NCI-H2227 (cell line): ENCODE data around the gene KSR1.

ENCODE experiments used
- DNase-seq: peaks from one replicate; lab custom pipeline; 2025; ENCODE audit not compliant: unreplicated experiment; lab: John Stamatoyannopoulos, UW

The KSR1 gene

DNA sequence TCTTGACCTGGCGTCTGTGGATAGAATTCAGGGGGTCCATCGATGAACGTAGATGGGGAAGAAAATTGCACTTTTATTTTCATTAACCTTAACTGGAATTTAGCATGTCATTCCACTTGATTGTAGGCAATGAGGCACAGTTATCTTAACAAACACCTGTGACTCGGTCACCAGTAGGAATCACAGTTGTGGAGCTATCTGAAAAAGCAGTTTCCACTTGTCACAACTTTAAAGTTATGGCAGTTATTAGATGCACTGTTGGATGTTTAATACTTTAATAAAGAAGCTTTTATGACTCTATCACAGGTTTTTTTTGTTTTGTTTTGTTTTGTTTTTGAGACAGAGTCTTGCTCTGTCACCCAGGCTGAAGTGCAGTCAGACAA is 91.0 kb downstream of the KSR1 start:
- no peak for DNase-seq

DNA sequence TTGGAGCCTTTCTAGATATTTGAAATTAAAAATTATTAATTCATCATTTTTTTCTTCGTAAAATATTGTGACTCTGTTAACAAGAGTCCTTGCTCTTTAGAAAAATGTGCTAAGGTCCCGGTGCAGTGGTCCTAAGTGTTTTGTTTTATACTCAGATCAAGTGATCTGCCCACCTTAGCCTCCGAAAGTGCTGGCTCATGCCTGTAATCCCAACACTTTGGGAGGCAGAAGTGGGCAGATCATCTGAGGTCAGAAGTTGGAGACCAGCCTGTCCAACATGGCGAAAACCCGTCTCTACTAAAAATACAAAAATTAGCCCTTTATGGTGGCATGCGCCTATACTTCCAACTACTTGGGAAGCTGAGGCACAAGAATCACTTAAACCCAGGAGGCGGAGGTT is 92.1 kb downstream of the KSR1 start:
- DNase-seq, result no peak

DNA sequence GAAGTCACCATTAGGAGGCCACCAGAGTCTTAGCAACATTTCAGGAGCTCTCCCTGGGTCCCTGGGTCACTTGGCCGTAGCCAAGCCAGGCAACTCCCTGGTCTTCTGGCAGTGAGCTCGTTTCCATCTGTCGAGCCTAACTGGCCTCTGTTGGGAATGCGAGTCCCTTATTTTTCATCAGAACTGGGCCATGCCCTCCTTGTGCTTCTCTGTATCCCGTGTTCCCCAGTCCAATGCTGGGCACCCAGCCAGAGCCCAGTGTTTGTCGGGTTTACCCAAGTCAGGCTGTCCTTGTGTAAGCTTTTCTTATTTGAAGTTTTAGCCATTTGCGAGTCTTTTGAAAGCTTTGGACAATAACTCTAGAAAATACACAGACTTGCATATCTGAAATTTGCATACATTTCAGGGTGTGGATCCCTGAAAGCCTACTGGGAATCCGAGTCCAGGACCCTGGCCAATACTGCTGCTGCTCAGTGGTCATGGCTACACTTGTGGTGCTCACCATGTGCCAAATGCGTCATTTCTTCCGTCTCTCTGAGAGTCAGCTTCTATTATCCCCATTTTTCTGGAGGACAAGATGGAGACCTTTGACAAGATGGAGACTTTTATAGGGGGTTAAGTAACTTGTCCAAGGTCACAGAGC is 93.1 kb downstream of the KSR1 start:
- DNase-seq, result no peak

DNA sequence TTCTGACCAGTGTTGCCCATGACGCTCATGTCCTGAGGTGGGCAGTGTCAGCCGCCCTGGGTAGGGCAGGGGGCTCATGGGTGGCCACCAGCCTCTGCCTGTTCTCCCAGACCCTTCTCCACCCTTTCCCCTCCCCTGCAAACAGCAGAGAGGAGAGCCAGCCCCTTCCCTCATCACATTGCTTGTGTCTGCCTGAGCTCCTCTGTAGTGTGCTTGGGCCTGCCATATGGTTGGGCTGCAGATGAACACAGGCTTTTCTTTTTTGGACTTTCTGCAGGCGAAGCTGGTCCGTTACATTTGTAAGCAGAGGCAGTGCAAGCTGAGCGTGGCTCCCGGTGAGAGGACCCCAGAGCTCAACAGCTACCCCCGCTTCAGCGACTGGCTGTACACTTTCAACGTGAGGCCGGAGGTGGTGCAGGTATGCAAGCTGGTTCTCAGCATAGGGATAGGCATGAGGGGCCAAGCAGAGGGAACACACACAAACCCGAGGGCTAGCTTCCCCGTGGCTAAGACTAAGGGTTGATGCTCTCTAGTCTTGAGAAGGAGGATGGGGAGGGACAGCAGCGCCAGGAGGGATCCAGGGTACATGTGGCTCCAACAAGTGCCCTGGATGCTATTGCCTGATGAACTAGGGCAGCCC is 94.2 kb downstream of the KSR1 start:
- DNase-seq, result no peak

DNA sequence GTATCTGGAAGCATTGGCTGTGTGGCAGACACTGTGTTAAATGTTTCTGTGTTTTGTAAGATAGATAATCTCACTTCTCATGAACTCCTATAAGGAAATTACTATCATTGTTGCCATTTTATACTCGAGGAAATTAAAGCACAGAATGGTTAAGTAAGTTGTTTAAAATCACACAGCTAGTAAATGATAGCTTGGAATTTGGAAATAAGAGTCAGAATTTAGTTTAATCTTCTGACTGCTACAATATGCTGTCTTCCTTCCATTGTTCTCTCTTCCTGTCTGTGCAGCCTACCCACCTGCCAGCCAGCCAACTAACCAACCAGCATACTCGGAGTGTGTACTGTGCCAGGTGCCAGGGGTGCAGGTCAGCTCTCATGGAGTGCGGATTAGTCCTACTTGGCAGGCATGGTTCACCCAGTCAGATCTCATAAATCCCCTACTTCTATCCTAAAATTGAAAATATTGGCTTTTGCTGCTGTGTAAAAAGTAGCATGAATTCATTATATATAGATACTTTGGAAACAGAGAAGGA is 94.8 kb downstream of the KSR1 start:
- no peak for DNase-seq

DNA sequence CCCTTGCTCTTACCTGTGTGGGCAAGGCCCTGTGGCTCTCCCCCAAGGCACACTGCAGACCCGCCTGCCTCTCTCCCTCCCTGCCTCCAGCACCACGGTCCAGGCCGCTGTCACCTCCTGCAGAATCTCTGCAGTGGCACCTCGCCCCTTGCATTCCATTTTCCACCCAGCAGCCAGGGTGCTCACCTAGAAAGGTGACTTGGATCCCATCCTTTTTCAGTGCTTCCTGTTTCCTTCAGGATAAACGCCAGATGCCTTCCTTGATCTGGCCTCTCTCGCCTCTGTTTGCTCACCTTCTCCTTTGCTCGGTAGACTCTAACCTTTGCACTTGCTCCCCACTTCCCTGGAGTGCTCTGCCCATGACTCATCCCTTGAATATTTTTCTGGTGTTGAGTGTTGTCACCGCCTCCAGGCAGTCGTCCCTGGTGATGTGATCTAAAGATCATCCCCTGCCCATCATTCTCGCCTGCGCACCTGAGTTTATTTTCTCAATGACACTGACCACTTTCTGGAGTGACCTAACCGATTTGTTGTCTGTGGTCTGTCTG is 95.5 kb downstream of the KSR1 start:
- no peak for DNase-seq

DNA sequence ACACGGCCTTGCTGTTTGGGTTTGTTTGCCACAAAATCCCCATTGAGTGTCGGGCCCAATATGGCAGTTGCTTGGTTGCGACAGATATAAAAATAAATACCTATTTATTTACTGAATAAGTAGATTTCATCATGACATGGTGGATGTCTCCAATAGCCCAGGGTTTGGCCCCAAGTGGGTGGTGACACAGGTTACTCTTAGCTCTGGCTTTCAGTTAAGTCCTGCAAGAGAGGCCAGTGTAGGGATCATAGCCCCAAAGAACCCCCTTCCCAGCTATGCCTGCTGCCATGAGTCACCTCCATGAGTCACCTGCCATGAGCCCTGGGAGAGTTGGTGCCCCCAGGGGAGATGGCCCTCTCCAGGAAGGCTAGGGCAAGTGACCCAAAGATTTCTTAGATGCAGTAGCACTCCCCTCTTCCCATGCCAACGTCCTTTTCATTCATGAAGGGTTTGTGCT is 96.1 kb downstream of the KSR1 start:
- DNase-seq, result no peak

DNA sequence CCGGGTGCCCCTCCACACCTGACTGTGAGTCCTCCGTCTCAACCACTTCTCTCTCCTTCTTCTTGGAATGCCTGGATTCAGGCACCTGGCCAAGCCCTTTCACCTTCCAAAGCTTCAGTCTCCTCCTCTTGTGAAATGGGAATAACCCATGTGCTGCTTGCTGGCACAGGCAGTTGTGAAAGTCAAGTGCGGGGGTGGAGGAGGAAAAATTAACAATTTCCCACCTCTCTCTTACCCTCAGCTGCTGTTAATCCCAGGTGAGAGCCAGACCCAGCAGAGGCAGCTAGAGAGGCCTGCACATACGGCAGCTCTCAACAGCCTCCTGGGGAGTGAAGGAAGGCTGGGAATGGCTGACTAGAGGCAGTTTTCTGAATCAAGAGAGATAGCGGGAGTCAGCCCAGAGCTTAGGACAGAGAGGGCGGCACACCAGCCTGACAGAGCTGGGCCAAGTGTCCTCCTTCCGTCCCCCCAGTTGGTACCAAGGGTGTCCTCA is 96.8 kb downstream of the KSR1 start:
- no peak for DNase-seq

DNA sequence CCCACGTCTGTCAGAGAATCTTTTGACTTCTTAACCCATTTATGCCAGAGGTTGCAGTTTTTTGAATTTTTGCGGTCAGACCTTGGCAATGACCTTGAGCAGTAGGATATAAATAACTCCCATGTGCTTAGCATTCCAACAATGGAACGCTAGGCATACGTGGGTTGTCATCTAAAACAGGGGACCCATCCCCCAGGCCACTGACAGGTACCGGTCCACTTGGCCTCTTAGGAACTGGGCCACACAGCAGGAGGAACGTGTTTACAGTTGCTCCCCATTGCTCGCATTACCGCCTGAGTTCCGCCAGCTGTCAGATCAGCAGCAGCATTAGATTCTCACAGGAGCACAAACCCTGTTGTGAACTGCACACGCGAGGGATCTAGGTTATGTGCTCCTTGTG is 97.9 kb downstream of the KSR1 start:
- no peak for DNase-seq

DNA sequence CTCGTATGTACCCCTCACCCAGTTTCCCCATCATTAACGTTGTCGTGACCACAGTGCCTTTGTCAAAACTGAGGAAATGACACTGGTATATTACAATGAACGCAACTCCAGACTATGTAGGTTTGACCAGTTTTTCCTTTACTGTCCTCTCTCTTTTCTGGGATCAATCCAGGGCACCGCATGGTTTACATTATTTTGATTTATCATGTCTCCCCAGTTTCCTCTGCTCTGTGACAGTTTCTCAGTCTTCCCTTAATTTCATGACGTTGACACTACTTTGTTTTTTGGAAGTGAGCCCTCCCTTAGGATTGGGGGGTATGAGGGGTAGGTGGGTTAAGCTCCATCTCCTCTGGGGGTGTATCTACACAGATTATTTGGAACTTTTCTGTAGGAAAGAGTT is 98.7 kb downstream of the KSR1 start:
- DNase-seq, result no peak

DNA sequence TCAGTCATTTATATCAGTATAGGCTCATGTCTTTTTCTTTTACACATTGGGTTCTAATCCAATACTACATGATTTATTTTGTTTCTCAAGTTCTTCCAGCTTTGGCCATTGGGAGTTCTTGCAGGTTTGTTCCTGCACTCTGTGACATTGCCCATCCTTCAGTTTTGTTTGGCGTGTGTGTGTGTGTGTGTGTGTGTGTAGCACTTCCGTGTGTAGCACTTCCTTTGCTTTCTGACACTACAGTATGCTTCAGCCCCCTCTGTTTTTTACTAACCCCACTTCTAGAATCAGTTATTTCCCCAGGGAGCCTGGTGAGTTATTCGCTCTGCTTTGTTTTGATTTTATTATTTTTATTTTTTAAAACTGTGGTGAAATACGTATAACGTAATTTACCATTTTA is 99.1 kb downstream of the KSR1 start:
- no peak for DNase-seq

DNA sequence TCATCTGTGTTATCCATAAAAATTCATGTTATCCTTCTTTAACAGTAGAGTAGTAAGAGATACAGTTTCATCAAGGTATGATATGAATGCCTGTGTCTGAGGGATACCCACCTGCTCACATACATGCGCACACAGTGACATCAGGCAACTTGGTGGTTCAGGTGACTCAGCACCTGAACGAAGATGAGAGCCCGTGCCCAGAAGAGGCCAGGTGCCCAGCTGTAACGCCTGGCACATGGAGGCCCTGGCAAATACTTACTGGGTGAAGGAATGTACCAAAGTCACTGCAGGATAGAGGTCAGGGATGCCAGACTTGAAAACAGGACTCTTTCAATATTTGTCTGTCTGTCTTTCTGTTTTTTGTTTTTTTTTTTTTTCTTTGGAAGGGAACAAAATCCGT is 102.1 kb downstream of the KSR1 start:
- DNase-seq, result no peak

DNA sequence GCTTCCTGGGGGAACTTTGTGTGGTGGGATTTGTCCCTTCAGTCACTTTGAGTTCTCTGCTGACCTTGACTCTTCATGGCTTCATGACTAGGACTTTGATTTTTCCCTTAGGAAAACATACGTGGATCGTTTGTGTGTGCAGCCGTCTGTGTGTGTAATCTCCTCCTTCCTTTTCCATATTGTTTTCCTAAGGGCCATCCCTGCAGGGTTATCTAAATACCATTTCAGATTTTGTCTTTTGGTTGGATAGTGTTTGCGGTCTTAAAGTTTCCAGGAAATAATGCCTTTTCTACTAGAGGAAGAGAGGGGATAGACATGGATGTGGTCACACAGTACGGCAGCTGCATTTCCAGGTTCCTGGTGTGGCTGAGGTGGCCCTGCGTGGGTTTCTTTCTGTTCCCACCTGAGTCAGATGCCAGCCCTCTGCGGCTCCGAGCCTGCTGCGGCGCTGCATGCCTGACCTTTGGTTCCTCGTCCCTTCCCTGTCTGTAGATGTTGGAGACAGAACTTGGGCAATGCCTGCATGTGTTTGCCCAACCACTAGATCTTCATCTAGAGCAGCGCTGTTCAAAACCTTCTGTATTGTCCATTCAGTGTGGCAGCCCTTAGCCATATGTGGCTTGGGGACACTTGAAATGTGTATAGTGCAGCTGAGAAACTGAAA is 102.7 kb downstream of the KSR1 start:
- DNase-seq, result no peak

DNA sequence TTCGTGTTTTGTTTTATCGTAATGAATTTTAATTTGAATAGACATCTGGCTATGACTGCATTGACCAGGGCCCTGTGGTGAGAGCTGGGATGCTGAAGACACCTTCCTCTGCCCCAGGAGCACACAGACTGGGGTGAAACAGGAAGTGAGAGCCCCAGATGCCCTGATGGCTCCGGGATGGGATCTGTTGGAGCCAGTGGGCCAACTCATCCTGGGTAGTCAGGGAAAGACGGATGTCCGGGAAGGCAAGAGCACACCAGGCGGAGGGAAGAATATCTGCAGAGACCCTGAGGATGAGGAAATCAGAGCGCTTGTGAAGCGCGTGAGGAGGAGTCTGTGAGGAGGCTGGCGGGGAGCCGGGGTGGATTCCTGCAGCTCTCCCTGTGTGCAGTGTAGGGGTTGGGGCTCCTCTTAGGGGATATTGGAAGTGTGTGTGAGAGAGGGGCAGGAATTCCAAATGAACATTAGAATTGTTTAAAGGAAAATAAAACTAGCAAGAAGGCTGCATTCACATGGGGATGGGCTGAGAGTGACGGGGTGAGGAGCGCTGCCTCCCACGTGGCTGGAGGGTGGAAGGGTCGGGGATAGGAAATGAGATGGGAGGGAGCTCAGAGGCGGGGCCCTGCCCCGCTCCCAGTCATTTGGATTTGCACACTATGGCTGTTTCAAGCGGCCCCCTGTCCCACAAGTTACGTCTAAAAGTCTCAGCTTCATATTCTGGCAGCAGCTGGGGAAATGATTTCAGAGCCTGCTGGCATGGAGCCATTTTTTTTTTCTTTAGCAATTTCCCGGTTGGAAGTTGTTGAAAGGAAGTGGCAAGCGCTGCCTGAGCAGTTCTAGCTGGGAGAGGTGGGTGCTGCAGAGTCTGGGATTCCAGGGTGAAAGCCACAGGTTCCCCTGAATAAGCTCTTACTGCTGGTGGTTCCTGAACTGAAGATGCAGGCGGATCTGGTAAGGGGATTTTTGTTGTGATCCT is 103.5 kb downstream of the KSR1 start:
- DNase-seq, result peak; percentile 49

DNA sequence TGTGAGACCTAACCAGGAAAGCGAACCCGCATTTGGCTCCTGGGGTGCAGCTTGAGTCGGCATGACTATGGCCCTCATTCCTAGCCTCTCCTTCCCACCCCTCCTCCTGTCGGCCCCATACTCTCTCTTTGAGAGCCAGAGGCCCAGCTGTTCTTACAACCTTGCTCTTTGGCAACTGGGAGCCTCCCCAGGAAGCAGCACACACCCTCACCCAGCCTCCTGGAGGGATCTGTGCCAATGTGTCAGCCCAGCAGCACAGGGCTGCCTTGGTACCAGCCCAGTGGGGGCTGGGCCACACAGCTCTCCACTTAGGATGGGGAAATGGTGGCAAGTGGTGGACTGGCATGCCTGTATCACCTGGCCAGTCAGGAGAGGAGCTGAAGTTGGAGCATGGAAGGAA is 104.4 kb downstream of the KSR1 start:
- no peak for DNase-seq

DNA sequence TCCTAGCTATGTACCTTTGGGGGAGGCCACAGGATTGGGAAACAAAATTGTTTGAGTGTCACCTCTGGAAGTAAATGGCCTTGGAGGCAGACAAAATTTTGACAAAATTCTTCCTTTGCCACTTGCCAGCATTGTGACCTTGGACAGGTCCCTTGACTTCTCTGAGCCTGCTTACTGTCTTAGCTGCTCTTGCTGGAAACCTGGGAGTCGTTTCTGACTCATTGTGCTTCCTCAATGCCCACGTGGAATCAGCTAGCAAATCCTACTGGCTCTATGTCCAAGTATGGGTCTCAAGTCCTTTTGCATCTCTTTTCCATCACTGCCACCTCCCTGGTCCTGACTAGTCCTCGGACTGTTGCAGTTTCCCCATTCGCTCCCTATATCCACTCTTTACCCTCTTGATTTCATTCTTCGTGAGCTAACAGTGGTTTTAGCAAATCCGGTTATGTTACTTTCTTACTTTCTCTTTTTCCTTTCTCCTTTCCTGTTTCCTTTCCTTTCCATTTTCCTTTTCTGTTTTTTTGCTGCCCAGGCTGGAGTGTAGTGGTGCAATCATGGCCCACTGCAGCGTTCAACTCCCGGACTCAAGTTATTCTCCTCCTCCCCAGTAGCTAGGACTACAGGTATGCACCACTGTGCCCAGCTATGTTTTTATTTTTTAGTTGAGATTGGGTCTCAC is 106.7 kb downstream of the KSR1 start:
- no peak for DNase-seq

DNA sequence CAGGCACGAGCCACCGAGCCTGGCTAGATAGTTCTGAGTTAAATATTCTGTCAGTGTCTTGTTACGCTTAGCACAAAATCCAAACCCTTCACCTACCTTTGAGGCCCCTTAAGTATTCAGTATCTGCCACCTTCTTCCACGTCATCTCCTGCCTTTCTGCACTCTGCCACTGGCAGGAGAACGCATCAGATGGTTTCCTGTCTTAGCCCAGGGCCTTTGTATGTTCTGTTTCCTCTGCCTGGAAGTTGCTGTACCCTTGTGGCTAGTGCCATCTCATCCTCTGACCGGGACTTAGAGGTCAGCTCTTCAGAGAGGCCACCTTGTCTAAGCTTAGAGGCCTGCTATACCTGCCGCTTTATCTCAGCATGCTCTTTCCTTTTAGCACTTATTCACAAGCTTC is 107.3 kb downstream of the KSR1 start:
- no peak for DNase-seq

DNA sequence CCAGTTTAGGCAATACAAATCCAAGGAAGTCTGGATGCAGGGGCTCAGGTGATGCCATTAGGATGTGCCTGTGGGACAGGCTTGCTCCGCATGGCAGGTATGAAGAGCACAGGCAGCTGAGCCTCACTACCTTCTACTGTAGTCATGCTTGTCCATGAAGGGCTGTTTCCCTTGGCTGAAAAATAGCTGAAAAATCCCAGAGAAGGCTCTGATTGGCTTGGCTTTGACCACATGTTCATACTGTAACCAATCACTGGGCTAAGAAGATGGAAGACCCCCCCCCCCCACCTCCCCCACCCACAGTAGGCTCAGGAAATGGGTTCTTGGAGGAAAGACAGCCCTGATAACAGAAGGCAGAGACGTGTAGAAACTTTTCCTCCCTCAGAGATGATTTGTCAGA is 108.2 kb downstream of the KSR1 start:
- DNase-seq, result no peak

DNA sequence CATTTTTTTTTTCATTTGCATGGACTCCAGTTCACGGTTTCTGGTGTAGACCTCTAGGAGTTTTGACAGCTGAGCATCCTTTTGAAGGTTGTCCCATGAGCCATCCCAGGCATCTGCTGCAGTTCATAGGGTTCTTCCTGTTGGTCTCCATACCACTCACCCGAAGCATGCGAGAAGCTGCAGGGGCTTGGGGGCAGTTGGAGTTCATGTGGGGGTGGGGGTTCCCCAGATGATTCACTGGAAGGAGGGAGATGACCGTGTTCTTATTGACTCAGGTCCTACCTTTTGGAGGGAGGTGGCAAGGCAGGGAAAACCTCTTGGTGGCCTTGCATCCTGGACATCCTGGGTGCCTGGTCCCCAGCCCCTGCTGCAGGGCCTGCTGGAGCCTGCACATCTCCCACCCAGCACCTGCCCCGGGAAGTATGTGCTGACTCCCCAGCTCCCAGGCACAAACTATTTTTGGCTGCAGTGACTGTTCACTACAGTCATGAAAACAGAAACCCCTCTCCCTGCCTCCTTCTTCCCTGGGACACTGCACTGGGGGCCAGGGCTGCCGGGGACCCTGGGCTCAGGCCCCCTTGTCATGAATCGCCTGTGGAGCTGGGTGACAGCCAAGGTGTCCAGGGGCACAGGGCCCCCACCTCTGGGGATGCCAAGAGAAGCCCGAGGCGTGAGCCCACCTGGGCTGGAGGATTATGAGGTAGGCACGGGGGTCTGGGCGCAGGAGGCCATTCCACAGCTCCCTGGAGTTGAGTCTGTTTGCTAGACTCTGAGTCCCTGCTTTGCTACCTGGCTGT is 109.8 kb downstream of the KSR1 start:
- no peak for DNase-seq
